Ramos (cell line): ENCODE results near the gene NBDY.
"Not testable (repeated sequence)": the region's sequence is repeated elsewhere in the genome, so short reads cannot be mapped to it uniquely, and the experiment has no call there.

Experiments
- in situ Hi-C: fragments of 300-500 bp; cut with MboI; formaldehyde crosslinking; loops from one replicate; pipeline ENCODE4 v1.14.3; 2022; ENCODE audit warnings: low sequenced_read_pairs; ENCODE audit not compliant: unreplicated experiment

The NBDY gene

DNA sequence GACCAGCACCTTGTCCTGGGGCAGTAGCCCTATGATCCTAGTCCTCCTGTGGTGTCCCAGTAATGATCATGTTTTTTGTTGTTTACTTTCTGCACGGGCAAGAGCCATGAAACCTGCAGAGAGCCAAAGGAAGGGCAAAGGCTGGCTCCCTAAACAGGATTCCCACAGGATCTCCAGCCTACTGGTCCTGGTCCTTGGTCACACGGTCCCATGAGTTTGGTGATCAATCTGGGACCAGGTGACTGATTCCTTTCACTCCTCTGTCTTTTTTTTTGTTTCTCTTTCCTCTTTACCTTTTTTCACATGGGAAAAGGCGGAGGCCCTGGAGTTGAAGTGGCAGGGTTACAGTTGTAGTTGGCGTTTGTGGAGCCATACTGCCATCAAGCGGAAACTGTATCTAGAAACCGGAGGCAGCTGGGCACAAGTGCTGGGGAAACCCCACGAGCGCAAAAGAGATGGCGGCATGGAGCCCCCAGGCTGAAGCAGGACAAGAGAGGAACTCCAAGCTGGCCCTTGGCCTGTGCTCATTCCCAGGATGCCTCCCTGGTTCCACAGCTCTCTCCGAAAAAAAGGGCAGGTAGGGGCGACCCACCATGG is 34.6 kb downstream of the NBDY start:
- in situ Hi-C loops = no loop called here

DNA sequence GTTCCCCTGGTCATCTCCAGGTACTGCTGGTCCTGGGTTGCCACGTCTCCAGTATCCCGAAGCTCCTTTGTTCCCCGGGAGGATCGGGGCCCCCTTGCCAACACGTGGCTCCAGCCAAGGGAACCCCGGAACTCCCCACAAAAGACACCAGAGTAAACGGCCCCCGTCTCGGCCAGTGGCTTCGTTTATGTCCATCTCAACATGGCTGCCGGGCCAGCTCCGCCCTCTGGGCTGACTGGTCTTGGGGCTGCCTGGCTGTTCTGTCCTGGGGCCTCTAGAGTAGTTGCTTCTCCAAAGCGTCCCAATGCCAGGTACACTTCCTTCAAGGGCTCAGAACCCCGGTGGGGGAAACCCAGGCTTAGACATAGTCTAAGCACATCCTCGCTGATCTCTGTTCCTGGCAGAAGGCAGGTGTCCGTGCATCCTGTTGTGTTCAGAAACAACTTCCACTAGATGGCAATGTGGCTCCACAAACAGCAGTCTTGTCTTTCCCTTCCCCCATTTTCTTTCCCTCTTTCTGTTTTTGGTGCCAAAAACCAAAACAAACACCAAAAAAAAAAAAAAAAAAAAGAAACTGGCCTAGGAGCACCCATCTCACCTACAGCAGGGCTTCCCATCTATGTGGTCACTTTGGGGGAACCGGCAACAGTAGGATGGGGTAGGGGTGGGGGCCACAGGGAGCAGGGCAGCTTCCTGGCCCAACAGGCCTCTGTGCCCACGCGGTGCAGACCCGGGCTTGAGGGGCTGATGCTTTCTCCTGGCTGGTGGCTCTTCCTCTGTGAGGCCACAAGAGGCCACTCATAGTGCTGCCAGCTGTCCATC is 35.3 kb downstream of the NBDY start:
- in situ Hi-C loops = no loop called here

DNA sequence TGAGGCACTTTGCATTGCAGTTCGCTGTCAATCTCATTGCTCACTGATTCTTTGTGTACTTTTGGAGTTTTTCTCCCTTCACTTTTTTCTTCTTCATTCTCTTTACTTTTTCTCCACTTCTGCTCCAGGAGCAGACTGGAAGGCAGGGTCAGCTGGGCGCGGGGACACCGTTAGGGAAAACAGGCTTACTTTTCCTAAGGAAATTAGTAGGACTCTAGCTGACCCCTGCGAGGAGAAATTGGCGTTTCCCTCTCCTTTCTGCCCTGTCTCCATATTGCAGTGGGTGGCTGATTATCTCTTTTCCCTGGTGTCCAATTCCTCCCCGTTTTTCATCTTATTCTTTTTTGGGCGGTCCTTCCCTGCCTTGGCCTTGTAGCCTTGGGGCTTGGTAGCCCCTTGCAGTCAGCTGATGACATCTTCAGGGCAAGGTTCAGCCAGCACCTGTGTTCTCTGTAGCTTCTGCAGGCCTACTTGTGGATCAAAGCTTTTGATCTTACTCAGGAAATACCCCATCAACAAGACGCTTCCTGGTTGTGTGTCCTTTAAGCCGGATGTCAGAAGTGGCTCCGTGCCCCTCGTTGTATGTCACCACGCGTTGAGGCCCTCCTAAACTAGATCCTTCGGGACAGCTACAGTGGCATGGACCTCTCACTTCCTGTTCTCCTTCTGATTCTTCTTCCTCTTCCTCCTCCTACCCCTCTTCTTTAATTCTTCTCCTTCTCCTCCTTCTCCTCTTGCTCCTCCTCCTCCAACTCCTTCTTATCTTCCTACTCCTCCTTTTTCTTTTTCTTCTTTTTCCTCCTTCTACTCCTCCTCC is 36.1 kb downstream of the NBDY start:
- in situ Hi-C loops = no loop called here

DNA sequence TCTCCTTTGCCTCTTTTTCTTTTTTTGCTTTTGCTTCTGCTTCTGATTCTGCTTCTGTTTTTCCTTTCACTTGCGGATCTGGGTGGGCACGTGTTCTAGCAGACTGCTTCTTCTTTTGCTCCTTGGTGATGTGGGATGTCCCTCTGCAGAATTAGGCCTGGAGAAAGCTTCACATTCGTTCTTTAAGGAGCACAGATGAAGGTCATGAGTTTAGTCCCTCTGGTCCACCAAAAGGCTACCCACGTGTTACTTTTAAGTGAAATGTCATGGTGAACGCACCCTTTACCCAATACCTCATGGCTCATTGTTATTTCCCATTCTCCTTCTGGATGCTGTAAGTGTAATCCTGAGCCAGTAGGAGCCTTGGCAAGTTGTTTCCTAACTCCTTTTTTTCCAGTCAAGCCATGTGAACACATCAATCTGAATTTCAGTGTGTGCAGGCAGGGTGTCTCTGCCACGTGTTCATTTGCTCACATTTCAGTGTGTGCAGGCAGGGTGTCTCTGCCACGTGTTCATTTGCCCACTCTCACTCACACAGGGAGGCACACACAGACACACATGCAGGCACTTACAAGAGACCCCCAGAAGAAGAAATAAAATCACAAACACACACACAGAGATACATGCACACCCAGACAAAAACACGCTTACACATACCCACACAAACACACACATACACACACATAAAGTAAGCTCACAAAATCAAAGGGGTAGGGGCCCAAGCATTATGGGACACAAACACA is 36.9 kb downstream of the NBDY start:
- in situ Hi-C loops = no loop called here

DNA sequence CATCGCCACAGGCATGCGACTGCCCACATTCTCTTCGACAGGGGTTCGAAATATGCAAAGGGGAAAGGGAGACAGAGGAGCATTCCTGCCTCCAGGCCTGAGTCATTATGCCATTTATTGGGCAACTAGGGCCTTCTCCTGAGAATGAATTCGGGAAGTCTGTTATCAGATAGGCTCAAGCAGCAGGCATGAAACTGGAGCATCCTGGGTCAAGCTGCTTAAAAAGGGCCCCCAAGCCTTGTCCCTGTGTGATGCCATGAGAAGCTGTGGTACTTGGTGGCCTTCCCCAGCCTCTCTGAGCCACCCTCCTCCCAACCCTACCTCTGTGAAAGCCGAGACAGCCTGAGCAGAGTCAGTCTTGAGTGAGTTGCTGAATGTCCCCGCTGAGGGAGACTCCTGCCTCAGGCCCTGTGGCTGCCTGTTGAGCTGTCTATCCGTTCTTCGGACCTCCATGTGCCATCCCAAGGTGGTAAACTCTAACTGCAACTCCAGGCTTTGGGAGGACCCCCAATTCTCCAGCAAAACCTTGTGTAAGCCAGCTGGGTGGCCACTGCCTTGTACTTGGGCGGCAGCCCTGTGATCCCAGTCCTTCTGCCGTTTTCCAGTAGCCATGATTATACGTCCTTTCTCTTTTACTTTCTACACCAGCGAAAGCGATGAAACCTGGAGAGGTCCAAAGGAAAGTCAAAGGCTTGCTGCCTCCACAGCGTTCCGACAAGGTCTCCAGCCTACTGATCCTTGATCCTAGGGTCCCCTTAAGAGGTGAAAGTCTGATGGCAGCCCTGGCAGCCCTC is 37.7 kb downstream of the NBDY start:
- in situ Hi-C loops = no loop called here

DNA sequence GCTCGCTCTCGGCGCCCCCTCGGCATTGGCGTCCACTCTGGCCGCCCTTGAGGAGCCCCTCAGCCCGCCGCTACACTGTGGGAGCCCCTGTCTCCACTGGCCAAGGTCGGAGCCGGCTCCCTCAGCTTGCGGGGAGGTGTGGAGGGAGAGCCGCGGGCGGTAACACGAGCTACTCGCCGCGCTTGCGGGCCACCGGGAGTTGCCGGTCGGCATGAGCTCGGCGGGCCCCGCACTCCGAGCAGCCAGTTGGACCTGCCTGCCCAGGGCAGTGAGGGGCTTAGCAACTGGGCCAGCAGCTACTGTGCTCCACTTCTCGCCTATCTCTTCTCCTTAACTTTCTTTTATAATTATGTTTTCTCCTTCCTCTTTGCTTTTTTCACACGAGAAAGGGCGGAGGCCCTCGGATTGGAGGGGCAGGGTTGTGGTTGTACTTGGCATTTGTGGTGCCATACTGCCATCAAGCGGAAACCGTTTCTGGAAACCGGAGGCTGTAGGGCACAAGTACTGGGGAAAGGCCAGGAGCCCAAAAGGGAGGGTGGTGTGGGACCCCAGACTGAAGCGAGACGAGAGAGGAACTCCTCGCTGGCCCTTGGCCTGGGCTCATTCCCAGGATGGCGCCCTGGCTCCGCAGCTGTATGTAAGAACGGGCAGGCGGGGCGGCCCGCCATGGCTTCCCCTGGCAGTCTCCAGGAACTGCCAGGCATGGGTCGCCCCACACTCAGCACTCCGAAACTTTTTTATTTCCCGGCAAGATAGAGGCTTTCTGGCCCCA is 38.5 kb downstream of the NBDY start:
- in situ Hi-C loops = not testable (repeated sequence)

DNA sequence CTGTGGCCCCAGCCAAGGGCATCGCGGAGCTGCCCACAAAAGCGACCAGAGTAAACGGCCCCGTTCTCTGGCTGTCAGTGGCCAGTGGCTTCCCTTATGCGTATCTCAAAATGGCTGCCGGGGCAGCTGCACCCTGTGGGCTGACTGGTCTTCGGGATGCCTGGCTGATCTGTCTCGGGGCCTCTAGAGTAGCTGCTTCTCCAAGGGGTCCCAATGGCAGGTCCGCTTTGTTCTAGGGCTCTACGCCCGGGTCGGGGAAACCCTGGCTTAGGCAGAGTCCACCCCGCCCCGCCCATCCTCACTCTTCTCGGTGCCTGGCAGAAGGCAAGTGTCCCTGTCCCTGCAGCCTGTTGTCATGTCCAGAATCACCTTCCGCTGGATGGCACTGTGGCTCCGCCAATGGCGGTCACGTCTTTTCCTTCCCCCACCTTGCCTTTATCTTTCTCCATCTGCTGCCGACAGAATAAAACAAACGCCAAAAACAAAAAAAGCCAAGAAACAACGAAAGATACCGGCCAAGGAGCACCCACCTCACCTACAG is 39.1 kb downstream of the NBDY start:
- in situ Hi-C loops = not testable (repeated sequence)

DNA sequence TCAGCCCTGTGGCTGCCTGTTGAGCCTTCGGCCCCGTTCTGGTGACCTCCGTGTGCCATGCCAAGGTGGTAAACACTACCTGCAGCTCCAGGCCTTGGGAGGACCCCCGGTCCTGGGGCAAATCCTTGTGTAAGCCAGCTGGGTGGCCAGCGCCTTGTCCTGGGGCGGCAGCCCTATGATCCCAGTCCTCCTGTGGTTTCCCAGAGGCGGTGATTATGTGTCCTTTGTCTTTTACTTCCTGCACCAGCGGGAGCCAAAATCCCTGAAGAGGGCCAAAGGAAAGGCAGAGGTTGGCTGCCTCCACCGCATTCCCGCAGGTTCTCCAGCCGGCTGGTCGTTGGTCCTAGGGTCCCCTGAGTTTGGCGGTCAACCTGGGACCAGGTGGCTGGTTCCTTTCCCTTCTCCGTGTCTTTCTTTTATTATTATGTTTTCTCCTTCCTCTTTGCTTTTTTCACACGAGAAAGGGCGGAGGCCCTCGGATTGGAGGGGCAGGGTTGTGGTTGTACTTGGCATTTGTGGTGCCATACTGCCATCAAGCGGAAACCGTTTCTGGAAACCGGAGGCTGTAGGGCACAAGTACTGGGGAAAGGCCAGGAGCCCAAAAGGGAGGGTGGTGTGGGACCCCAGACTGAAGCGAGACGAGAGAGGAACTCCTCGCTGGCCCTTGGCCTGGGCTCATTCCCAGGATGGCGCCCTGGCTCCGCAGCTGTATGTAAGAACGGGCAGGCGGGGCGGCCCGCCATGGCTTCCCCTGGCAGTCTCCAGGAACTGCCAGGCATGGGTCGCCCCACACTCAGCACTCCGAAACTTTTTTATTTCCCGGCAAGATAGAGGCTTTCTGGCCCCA is 43.9 kb downstream of the NBDY start:
- in situ Hi-C loops = not testable (repeated sequence)

DNA sequence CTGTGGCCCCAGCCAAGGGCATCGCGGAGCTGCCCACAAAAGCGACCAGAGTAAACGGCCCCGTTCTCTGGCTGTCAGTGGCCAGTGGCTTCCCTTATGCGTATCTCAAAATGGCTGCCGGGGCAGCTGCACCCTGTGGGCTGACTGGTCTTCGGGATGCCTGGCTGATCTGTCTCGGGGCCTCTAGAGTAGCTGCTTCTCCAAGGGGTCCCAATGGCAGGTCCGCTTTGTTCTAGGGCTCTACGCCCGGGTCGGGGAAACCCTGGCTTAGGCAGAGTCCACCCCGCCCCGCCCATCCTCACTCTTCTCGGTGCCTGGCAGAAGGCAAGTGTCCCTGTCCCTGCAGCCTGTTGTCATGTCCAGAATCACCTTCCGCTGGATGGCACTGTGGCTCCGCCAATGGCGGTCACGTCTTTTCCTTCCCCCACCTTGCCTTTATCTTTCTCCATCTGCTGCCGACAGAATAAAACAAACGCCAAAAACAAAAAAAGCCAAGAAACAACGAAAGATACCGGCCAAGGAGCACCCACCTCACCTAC is 44.5 kb downstream of the NBDY start:
- in situ Hi-C loops = not testable (repeated sequence)

DNA sequence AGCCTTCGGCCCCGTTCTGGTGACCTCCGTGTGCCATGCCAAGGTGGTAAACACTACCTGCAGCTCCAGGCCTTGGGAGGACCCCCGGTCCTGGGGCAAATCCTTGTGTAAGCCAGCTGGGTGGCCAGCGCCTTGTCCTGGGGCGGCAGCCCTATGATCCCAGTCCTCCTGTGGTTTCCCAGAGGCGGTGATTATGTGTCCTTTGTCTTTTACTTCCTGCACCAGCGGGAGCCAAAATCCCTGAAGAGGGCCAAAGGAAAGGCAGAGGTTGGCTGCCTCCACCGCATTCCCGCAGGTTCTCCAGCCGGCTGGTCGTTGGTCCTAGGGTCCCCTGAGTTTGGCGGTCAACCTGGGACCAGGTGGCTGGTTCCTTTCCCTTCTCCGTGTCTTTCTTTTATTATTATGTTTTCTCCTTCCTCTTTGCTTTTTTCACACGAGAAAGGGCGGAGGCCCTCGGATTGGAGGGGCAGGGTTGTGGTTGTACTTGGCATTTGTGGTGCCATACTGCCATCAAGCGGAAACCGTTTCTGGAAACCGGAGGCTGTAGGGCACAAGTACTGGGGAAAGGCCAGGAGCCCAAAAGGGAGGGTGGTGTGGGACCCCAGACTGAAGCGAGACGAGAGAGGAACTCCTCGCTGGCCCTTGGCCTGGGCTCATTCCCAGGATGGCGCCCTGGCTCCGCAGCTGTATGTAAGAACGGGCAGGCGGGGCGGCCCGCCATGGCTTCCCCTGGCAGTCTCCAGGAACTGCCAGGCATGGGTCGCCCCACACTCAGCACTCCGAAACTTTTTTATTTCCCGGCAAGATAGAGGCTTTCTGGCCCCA is 49.3 kb downstream of the NBDY start:
- in situ Hi-C loops = not testable (repeated sequence)

DNA sequence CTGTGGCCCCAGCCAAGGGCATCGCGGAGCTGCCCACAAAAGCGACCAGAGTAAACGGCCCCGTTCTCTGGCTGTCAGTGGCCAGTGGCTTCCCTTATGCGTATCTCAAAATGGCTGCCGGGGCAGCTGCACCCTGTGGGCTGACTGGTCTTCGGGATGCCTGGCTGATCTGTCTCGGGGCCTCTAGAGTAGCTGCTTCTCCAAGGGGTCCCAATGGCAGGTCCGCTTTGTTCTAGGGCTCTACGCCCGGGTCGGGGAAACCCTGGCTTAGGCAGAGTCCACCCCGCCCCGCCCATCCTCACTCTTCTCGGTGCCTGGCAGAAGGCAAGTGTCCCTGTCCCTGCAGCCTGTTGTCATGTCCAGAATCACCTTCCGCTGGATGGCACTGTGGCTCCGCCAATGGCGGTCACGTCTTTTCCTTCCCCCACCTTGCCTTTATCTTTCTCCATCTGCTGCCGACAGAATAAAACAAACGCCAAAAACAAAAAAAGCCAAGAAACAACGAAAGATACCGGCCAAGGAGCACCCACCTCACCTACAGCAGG is 50.0 kb downstream of the NBDY start:
- in situ Hi-C loops = not testable (repeated sequence)

DNA sequence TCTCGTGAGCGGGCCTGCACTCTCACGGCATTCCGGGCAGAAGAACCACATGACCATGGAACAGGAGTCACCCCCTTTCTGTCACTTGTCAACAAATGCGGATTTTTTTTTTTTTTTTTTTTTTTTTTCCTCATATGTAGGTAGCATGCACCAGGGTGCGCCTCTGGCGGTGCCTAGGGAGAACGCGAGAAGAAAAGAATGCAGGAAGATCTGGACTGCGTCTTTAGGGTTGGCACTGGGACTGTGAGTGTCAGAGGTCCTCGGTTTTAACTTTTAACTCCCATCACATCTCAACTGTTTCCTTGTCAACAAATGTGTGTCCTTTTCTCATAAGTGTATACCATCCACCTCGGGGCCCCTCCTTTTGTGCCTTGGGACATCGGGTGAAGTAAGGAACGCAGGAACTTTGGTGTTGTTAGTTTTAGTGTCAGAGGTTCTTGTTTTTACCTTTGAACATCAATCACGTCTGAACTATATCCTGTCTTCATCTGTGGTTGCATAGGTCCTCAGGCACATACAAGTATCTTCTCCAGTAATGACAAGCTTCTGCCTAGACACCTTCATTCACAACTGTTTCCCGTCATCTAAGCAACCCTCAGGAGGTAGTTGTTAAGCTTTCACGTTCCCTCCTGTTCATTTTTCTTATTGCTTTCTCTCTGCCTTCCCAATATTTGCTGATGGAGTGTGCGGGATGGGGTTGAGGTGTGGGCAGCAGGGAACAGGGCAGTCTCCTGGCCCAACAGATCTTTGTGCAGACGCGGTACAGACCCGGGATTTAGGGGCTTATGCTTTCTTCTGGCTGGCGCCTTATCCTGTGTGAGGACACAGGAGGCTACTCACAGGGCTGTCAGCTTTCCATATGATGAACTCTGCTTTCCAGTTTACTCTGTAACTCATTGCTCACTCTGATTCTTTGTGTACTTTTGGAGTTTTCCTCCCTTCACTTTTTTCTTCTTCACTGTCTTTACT is 51.9 kb downstream of the NBDY start:
- in situ Hi-C loops = not testable (repeated sequence)

DNA sequence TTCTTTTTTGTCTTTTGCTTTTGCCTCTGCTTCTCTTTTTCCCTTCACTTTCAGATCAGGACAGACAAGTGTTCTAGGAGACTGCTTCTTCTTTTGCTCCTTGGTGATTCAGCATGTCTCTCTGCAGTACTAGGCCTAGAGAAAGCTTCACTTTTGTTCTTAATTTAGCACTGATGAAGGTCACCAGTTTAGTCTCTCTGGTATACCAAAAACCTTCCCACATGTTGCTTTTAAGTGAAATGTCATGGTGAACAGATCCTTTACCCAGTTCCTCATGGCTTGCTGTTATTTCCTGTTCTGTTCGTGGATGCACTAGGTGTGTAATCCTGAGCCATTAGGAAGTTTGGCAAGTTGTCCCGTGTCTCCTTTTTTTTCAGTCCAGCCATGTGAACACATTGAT is 53.3 kb downstream of the NBDY start:
- in situ Hi-C loops = no loop called here

DNA sequence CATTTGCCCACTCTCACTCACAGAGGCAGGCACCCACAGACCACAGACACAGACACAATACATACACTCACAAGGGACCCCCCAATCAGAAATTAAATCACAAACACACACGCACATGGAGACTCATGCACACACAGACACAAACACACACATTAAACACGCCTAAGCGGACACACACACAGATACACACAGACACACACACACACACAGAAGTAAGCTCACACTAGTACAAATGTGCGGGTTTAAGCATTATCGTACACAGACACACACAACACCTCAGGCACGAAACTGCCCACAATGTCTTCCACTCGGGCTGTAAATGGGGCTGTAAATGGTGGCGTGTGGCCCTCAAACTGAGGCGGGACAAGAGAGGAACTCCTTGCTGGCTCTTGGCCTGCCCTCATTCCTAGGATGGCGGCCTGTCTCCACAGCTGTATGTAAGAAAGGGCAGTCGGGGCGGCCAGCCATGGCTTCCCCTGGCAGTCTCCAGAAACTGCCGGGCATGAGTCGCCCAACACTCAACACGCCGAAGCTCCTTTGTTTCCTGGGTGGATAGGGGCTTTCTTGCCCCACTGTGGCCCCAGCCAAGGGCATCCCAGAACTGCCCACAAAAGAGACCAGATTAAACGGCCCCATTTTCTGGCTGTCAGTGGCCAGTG is 53.9 kb downstream of the NBDY start:
- in situ Hi-C loops = no loop called here

DNA sequence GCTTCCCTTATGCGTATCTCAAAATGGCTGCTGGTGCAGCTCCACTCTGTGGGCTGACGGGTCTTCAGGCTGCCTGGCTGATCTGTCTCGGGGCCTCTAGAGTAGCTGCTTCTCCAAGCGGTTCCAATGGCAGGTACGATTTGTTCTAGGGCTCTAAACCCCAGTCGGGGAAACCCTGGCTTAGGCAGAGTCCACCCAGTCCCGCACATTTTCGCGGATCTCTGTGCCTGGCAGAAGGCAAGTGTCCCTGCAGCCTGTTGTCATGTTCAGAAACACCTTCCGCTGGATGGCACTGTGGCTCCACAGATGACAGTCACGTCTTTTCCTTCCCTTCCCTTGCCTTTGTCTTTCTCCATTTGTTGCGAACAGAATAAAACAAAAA is 54.4 kb downstream of the NBDY start:
- in situ Hi-C loops = no loop called here
